Naive thymus-derived CD4-positive, alpha-beta T cell (primary cell): Measurements from ENCODE around the gene TEX38. TPM values are rescaled to one million over a fixed set of nuclear protein-coding genes. Genes with fewer than 3 reads are reported as not detected.

Source experiments
- ATAC-seq: fragments of 150-1000 bp; cut with Tn5 transposase; 2 replicates; pipeline ENCODE4 v1.10.0; 2021; ENCODE audit warnings: mild to moderate bottlenecking, moderate library complexity
- CTCF ChIA-PET: fragments of 350-600 bp; sonication (Branson Sonifier 250); formaldehyde crosslinking; loops from one replicate; lab custom pipeline; 2021; ENCODE audit warnings: antibody characterized with exemption; lab: Charles Lee
- POLR2A ChIA-PET: fragments of 350-600 bp; sonication (Branson Sonifier 250); formaldehyde crosslinking; loops from one replicate; lab custom pipeline; 2021; ENCODE audit warnings: antibody characterized with exemption, inconsistent platforms; lab: Charles Lee
- DNase-seq, 9 donors: peaks; one replicate each; pipeline versions ENCODE4 v3.0.0 to v3.0.0-alpha.2; 2020 to 2022; ENCODE audit warnings: mixed read lengths in 1 of 9
- H3K27ac ChIP-seq: one replicate; pipeline ENCODE4 v1.7.0; 2013; ENCODE audit warnings: mild to moderate bottlenecking, low read depth, low read length, moderate library complexity
- H3K27me3 ChIP-seq, 2 donors: one replicate each; pipeline ENCODE4 v1.7.0; 2013; ENCODE audit warnings: low read length in 2 of 2, mild to moderate bottlenecking in 2 of 2, moderate library complexity in 2 of 2; ENCODE audit not compliant: control insufficient read depth in 2 of 2, insufficient read depth in 2 of 2
- H3K36me3 ChIP-seq, 3 experiments: 1 replicate in 2 of 3; 2 replicates in 1 of 3; pipeline ENCODE4 v1.7.0; 2013; ENCODE audit warnings: low read length in 3 of 3, mild to moderate bottlenecking in 3 of 3, moderate library complexity in 1 of 3; ENCODE audit not compliant: insufficient read depth in 3 of 3, control insufficient read depth in 2 of 3
- H3K4me1 ChIP-seq, 2 donors: one replicate each; pipeline ENCODE4 v1.7.0; 2013; ENCODE audit warnings: low read length in 2 of 2, mild to moderate bottlenecking in 2 of 2, moderate library complexity in 1 of 2; ENCODE audit not compliant: control insufficient read depth in 2 of 2, insufficient read depth in 2 of 2
- H3K4me3 ChIP-seq: 2 replicates; pipeline ENCODE4 v1.7.0; 2013; ENCODE audit warnings: mild to moderate bottlenecking, low read length
- H3K9me3 ChIP-seq, 3 experiments: 1 replicate in 2 of 3; 2 replicates in 1 of 3; pipeline ENCODE4 v1.7.0; 2013; ENCODE audit warnings: low read length in 3 of 3; ENCODE audit not compliant: control insufficient read depth in 2 of 3
- H3K27ac Mint-ChIP-seq, 9 donors: one replicate each; pipeline ENCODE4 v1.8.0; 2020 to 2022; ENCODE audit warnings: mixed read lengths in 9 of 9, mild to moderate bottlenecking in 8 of 9, moderate library complexity in 5 of 9, inconsistent platforms in 2 of 9
- H3K27me3 Mint-ChIP-seq, 5 donors: one replicate each; pipeline ENCODE4 v1.8.0; 2021 to 2022; ENCODE audit warnings: mixed read lengths in 5 of 5, mild to moderate bottlenecking in 1 of 5
- H3K36me3 Mint-ChIP-seq, 5 donors: one replicate each; pipeline ENCODE4 v1.8.0; 2020 to 2022; ENCODE audit warnings: mixed read lengths in 5 of 5, mild to moderate bottlenecking in 3 of 5, inconsistent platforms in 1 of 5
- H3K4me1 Mint-ChIP-seq, 7 donors: one replicate each; pipeline ENCODE4 v1.8.0; 2020 to 2022; ENCODE audit warnings: mixed read lengths in 7 of 7, mild to moderate bottlenecking in 3 of 7, inconsistent platforms in 1 of 7
- H3K4me3 Mint-ChIP-seq, 10 donors: one replicate each; pipeline ENCODE4 v1.8.0; 2020 to 2022; ENCODE audit warnings: mild to moderate bottlenecking in 10 of 10, mixed read lengths in 10 of 10, moderate library complexity in 6 of 10, inconsistent platforms in 2 of 10
- H3K9me3 Mint-ChIP-seq, 11 donors: one replicate each; pipeline ENCODE4 v1.8.0; 2020 to 2022; ENCODE audit warnings: mixed read lengths in 11 of 11, mild to moderate bottlenecking in 4 of 11, inconsistent platforms in 1 of 11, moderate library complexity in 1 of 11
- intact Hi-C, 2 donors: fragments of 100-400 bp; cut with micrococcal nuclease; formaldehyde crosslinking; loops; one replicate each; pipeline ENCODE4 v1.15.1; 2023
- polyA plus RNA-seq, 2 donors: library from polyadenylated mRNA; unstranded; fragments of 300-500 nt; fragmentation: Illumina TruSeq; gene quantifications; one replicate each; pipeline ENCODE4 v1.2.3, GENCODE V29; 2021
- total RNA-seq, 6 experiments: library from RNA in 5 of 6; stranded (reverse) in 5 of 6; gene quantifications; 1 replicate in 5 of 6; 2 replicates in 1 of 6; pipeline ENCODE4 v1.2.3 and lab custom pipeline; 2021 to 2026

TEX38 gene
- total and polyA plus RNA-seq, 7 experiments from 2014 or later = 0.32 to 0.49 TPM; not detected in 5

- H3K9me3 ChIP-seq = no peaks in the 10 kb centered on the region
- H3K4me3 ChIP-seq = no peak overlapping the region
- Mint-ChIP-seq H3K4me3 (no peak overlapping the region), H3K9me3 (no peaks in the 10 kb centered on the region), H3K36me3 (peaks cover 18 to 48% (median 35%) of the 10 kb centered on the region in 5 donors), H3K27ac (peak overlapping the region in 6 of 9 donors; percentile 1 to 71 (median 50)), H3K4me1 (peaks cover 9 to 30% (median 26%) of the 10 kb centered on the region in 7 donors), H3K27me3 (no peaks in the 10 kb centered on the region)
- ATAC-seq (no peak), DNase-seq (no peak)
- no peak overlapping the region for H3K27ac ChIP-seq
- H3K36me3 ChIP-seq = peaks cover 10 to 55% (median 15%) of the 10 kb centered on the region in 3 experiments
- H3K27me3 ChIP-seq = no peaks in the 10 kb centered on the region
- ChIA-PET POLR2A (no interaction called here), CTCF (no interaction called here)
- H3K4me1 ChIP-seq = peaks cover 14 to 18% of the 10 kb centered on the region in 2 donors
- intact Hi-C loops = no loop called here
These were observed 8.3 kb downstream of the TEX38 start for GRCh38 chr1:46679789-46680573.

GRCh38 chr1:46681333-46682034 lies 9.8 kb downstream of the TEX38 start:
- no peaks in the 10 kb centered on the region for H3K27me3 ChIP-seq
- no peak overlapping the region for H3K27ac ChIP-seq
- H3K9me3 ChIP-seq = no peaks in the 10 kb centered on the region
- Mint-ChIP-seq H3K27ac (peak overlapping the region in 4 of 9 donors; percentile 31 to 46 (median 38)), H3K4me3 (no peak overlapping the region), H3K9me3 (no peaks in the 10 kb centered on the region), H3K36me3 (peaks cover 24 to 54% (median 40%) of the 10 kb centered on the region in 5 donors), H3K27me3 (no peaks in the 10 kb centered on the region), H3K4me1 (peaks cover 6 to 16% (median 12%) of the 10 kb centered on the region in 7 donors)
- CTCF ChIA-PET = interaction anchor here (0.7 kb wide), 1 partner anchor 9 kb away, joined by 5 read pairs; no protein-coding TSS in a partner anchor
- H3K4me1 ChIP-seq = peaks cover 3 to 4% of the 10 kb centered on the region in 2 donors
- POLR2A ChIA-PET = interaction anchor here (0.7 kb wide), 1 partner anchor 364 kb away, joined by 3 read pairs; no protein-coding TSS in a partner anchor
- no peak overlapping the region for H3K4me3 ChIP-seq
- intact Hi-C loops = no loop called here
- DNase-seq = no peak
- H3K36me3 ChIP-seq = peaks cover 18 to 69% (median 19%) of the 10 kb centered on the region in 3 experiments
- no peak for ATAC-seq

- Mint-ChIP-seq H3K27ac (peak overlapping the region in 2 of 9 donors; percentile 26 to 44), H3K27me3 (no peaks in the 10 kb centered on the region), H3K9me3 (no peaks in the 10 kb centered on the region), H3K4me3 (no peak overlapping the region), H3K36me3 (peaks cover 28 to 58% (median 39%) of the 10 kb centered on the region in 5 donors), H3K4me1 (peaks cover 3 to 16% (median 10%) of the 10 kb centered on the region in 7 donors)
- H3K36me3 ChIP-seq = peaks cover 18 to 74% (median 21%) of the 10 kb centered on the region in 3 experiments
- H3K9me3 ChIP-seq = no peaks in the 10 kb centered on the region
- H3K4me1 ChIP-seq = no peaks in the 10 kb centered on the region
- intact Hi-C loops = no loop called here
- no peaks in the 10 kb centered on the region for H3K27me3 ChIP-seq
- H3K27ac ChIP-seq = no peak overlapping the region
- ATAC-seq (no peak), DNase-seq (no peak)
- ChIA-PET POLR2A (no interaction called here), CTCF (no interaction called here)
- H3K4me3 ChIP-seq = no peak overlapping the region
These were observed 10.4 kb downstream of the TEX38 start for GRCh38 chr1:46682064-46682463.

- Histone ChIP-seq H3K4me3 (no peak overlapping the region), H3K9me3 (no peaks in the 10 kb centered on the region), H3K27me3 (no peaks in the 10 kb centered on the region), H3K36me3 (peaks cover 26 to 98% (median 44%) of the 10 kb centered on the region in 3 experiments), H3K4me1 (no peaks in the 10 kb centered on the region), H3K27ac (no peak overlapping the region)
- ChIA-PET CTCF (no interaction called here), POLR2A (interaction anchor here (0.6 kb wide), 1 partner anchor 30 kb away, joined by 3 read pairs; no protein-coding TSS in a partner anchor)
- peaks cover 34 to 61% (median 45%) of the 10 kb centered on the region in 5 donors for H3K36me3 Mint-ChIP-seq
- H3K27ac Mint-ChIP-seq = no peak overlapping the region
- intact Hi-C loops = no loop called here
- H3K4me3 Mint-ChIP-seq = no peak overlapping the region
- H3K4me1 Mint-ChIP-seq = peaks cover 10 to 29% (median 18%) of the 10 kb centered on the region in 7 donors
- ATAC-seq (no peak), DNase-seq (no peak)
- H3K9me3 Mint-ChIP-seq = no peaks in the 10 kb centered on the region
- H3K27me3 Mint-ChIP-seq = no peaks in the 10 kb centered on the region
These were observed 13.0 kb downstream of the TEX38 start for GRCh38 chr1:46684670-46685069.

- POLR2A ChIA-PET = no interaction called here
- H3K4me1 Mint-ChIP-seq = peaks cover 10 to 29% (median 22%) of the 10 kb centered on the region in 7 donors
- Histone ChIP-seq H3K36me3 (peaks cover 38 to 98% (median 48%) of the 10 kb centered on the region in 3 experiments), H3K4me3 (no peak overlapping the region), H3K27me3 (no peaks in the 10 kb centered on the region), H3K4me1 (no peaks in the 10 kb centered on the region), H3K27ac (no peak overlapping the region), H3K9me3 (no peaks in the 10 kb centered on the region)
- DNase-seq (no peak), ATAC-seq (no peak)
- intact Hi-C loops = no loop called here
- H3K27ac Mint-ChIP-seq = peak overlapping the region in 5 of 9 donors; percentile 39 to 76 (median 74)
- H3K27me3 Mint-ChIP-seq = no peaks in the 10 kb centered on the region
- H3K9me3 Mint-ChIP-seq = no peaks in the 10 kb centered on the region
- H3K36me3 Mint-ChIP-seq = peaks cover 29 to 56% (median 38%) of the 10 kb centered on the region in 5 donors
- H3K4me3 Mint-ChIP-seq = no peak overlapping the region
- CTCF ChIA-PET = no interaction called here
These were observed 14.6 kb downstream of the TEX38 start for GRCh38 chr1:46686255-46686654.

- H3K27me3 ChIP-seq = no peaks in the 10 kb centered on the region
- CTCF ChIA-PET = interaction anchor here (0.8 kb wide), 1 partner anchor 38 kb away, joined by 3 read pairs; no protein-coding TSS in a partner anchor
- intact Hi-C loops = no loop called here
- ATAC-seq = no peak
- Mint-ChIP-seq H3K27ac (peak overlapping the region in 8 of 9 donors; percentile 39 to 76 (median 66)), H3K27me3 (no peaks in the 10 kb centered on the region), H3K4me1 (peaks cover 10 to 32% (median 22%) of the 10 kb centered on the region in 7 donors), H3K4me3 (no peak overlapping the region), H3K9me3 (no peaks in the 10 kb centered on the region), H3K36me3 (peaks cover 30 to 53% (median 37%) of the 10 kb centered on the region in 5 donors)
- peak overlapping the region; percentile 46 for H3K27ac ChIP-seq
- no peaks in the 10 kb centered on the region for H3K4me1 ChIP-seq
- H3K36me3 ChIP-seq = peaks cover 38 to 98% (median 48%) of the 10 kb centered on the region in 3 experiments
- no peak overlapping the region for H3K4me3 ChIP-seq
- POLR2A ChIA-PET = no interaction called here
- no peak for DNase-seq
- no peaks in the 10 kb centered on the region for H3K9me3 ChIP-seq
These were observed 15.5 kb downstream of the TEX38 start for GRCh38 chr1:46687093-46687659.
